ENCODE measurements around the gene PHACTR1.

The PHACTR1 gene

GRCh38 chr6:13059026-13059425, 342.5 kb downstream of the PHACTR1 start:
- DNase-seq (ENCODE audit: extremely low spot score) = no peak
- no peak for TF ChIP-seq ELF4 (IDR thresholded peaks at IDR 0.05)
- TF ChIP-seq ARNT (IDR thresholded peaks at IDR 0.05) = no peak
- no peak for TF ChIP-seq SUZ12 (IDR thresholded peaks at IDR 0.05)
- no peak for TF ChIP-seq NFRKB (IDR thresholded peaks at IDR 0.05)
- TF ChIP-seq CTBP1 (IDR thresholded peaks at IDR 0.05; ENCODE audit: borderline replicate concordance) = no peak
- no peak for TF ChIP-seq FOXA1 (IDR thresholded peaks at IDR 0.05)
- TF ChIP-seq BHLHE40 (IDR thresholded peaks at IDR 0.05; ENCODE audit: borderline replicate concordance) = no peak
- no peak for TF ChIP-seq PKNOX1 (IDR thresholded peaks at IDR 0.05)
- ChIA-PET POLR2A (no interaction called here), CTCF (no interaction called here)

GRCh38 chr6:13063300-13063918, 346.8 kb downstream of the PHACTR1 start:
- CTCF ChIA-PET = no interaction called here
- POLR2A ChIA-PET = no interaction called here
- TF ChIP-seq PKNOX1 (IDR thresholded peaks at IDR 0.05) (no peak), SUZ12 (IDR thresholded peaks at IDR 0.05) (no peak), CTBP1 (IDR thresholded peaks at IDR 0.05; ENCODE audit: borderline replicate concordance) (no peak), LEF1 (IDR thresholded peaks at IDR 0.05; ENCODE audit: borderline replicate concordance) (no peak)
- DNase-seq (ENCODE audit: extremely low spot score) = no peak

- POLR2A ChIA-PET = no interaction called here
- no peak for DNase-seq (ENCODE audit: extremely low spot score)
- TF ChIP-seq LEF1 (IDR thresholded peaks at IDR 0.05; ENCODE audit: borderline replicate concordance) = no peak
- TF ChIP-seq TARDBP (IDR thresholded peaks at IDR 0.05) = no peak
- CTCF ChIA-PET = no interaction called here
These were observed 349.0 kb downstream of the PHACTR1 start for GRCh38 chr6:13065581-13065980.

GRCh38 chr6:13066050-13066449, 349.5 kb downstream of the PHACTR1 start:
- TF ChIP-seq BHLHE40 (IDR thresholded peaks at IDR 0.05; ENCODE audit: borderline replicate concordance) (no peak), SUZ12 (IDR thresholded peaks at IDR 0.05) (no peak), TARDBP (IDR thresholded peaks at IDR 0.05) (no peak), SP1 (IDR thresholded peaks at IDR 0.05) (no peak), PKNOX1 (IDR thresholded peaks at IDR 0.05) (no peak), ELF4 (IDR thresholded peaks at IDR 0.05) (no peak)
- CTCF ChIA-PET = no interaction called here
- POLR2A ChIA-PET = no interaction called here
- DNase-seq (ENCODE audit: extremely low spot score) = no peak

GRCh38 chr6:13066820-13067219, 350.3 kb downstream of the PHACTR1 start:
- ChIA-PET POLR2A (no interaction called here), CTCF (no interaction called here)
- no peak for TF ChIP-seq ARNT (IDR thresholded peaks at IDR 0.05)
- no peak for TF ChIP-seq FOXK2 (IDR thresholded peaks at IDR 0.05)
- TF ChIP-seq ELF4 (IDR thresholded peaks at IDR 0.05) = no peak
- no peak for TF ChIP-seq FOXM1 (IDR thresholded peaks at IDR 0.05; ENCODE audit: borderline replicate concordance)
- no peak for TF ChIP-seq BHLHE40 (IDR thresholded peaks at IDR 0.05; ENCODE audit: borderline replicate concordance)
- TF ChIP-seq LEF1 (IDR thresholded peaks at IDR 0.05; ENCODE audit: borderline replicate concordance) = no peak
- no peak for TF ChIP-seq L3MBTL2 (conservative IDR thresholded peaks at IDR 0.05)
- TF ChIP-seq SUZ12 (IDR thresholded peaks at IDR 0.05) = no peak

GRCh38 chr6:13068586-13069210, 352.1 kb downstream of the PHACTR1 start:
- no peak for DNase-seq (ENCODE audit: extremely low spot score)
- TF ChIP-seq ARNT (IDR thresholded peaks at IDR 0.05) (no peak), SP1 (IDR thresholded peaks at IDR 0.05) (no peak), SUZ12 (IDR thresholded peaks at IDR 0.05) (no peak), FOXK2 (IDR thresholded peaks at IDR 0.05) (no peak), HDGF (IDR thresholded peaks at IDR 0.05; ENCODE audit: borderline replicate concordance) (no peak), CTBP1 (IDR thresholded peaks at IDR 0.05; ENCODE audit: borderline replicate concordance) (no peak), PKNOX1 (IDR thresholded peaks at IDR 0.05) (no peak), NFRKB (IDR thresholded peaks at IDR 0.05) (no peak), FOXA1 (IDR thresholded peaks at IDR 0.05) (no peak), ZNF384 (IDR thresholded peaks at IDR 0.05) (no peak), TARDBP (IDR thresholded peaks at IDR 0.05) (no peak), LEF1 (IDR thresholded peaks at IDR 0.05; ENCODE audit: borderline replicate concordance) (no peak), ELF4 (IDR thresholded peaks at IDR 0.05) (no peak), L3MBTL2 (conservative IDR thresholded peaks at IDR 0.05) (no peak), BHLHE40 (IDR thresholded peaks at IDR 0.05; ENCODE audit: borderline replicate concordance) (no peak), FOXM1 (IDR thresholded peaks at IDR 0.05; ENCODE audit: borderline replicate concordance) (no peak)
- ChIA-PET POLR2A (no interaction called here), CTCF (no interaction called here)

More at GRCh38 chr6:13066820-13067219, 350.3 kb downstream of the PHACTR1 start:
- DNase-seq (ENCODE audit: extremely low spot score) = no peak
